Neural crest cell (in vitro differentiated cells): Measurements from ENCODE around the gene RSPRY1. TPM values are rescaled to one million over a fixed set of nuclear protein-coding genes. Genes with fewer than 3 reads are reported as not detected.

ENCODE experiments used
- DNase-seq: peaks from one replicate; pipeline ENCODE4 v3.0.0; 2021; ENCODE audit warnings: low read depth, mixed read lengths, low spot score
- H3K27ac Mint-ChIP-seq: one replicate; pipeline ENCODE4 v1.8.0; 2021; ENCODE audit warnings: mild to moderate bottlenecking, mixed read lengths; ENCODE audit not compliant: unreplicated experiment
- H3K27me3 Mint-ChIP-seq: 2 replicates; pipeline ENCODE4 v1.8.0; 2021; ENCODE audit warnings: low read depth, mild to moderate bottlenecking, mixed read lengths
- H3K36me3 Mint-ChIP-seq: 2 replicates; pipeline ENCODE4 v1.8.0; 2021; ENCODE audit warnings: low read depth, mild to moderate bottlenecking, mixed read lengths
- H3K4me1 Mint-ChIP-seq: 2 replicates; pipeline ENCODE4 v1.8.0; 2021; ENCODE audit warnings: mixed read lengths
- H3K4me3 Mint-ChIP-seq: one replicate; pipeline ENCODE4 v1.8.0; 2021; ENCODE audit warnings: mild to moderate bottlenecking, mixed read lengths
- H3K9me3 Mint-ChIP-seq: 2 replicates; pipeline ENCODE4 v1.8.0; 2021; ENCODE audit warnings: mixed read lengths
- total RNA-seq: library from RNA; stranded (reverse); gene quantifications from 2 replicates; pipeline ENCODE4 v1.2.1, GENCODE V29; 2021
- TF ChIP-seq, protein P1 (sequence below): fragments of 200-600 bp; sonication (generic); conservative IDR thresholded peaks from 2 replicates; pipeline ENCODE4 v1.5.0; 2021; ENCODE audit warnings: antibody characterized with exemption, mild to moderate bottlenecking

The RSPRY1 gene
- total RNA-seq, 1 donor from 2014 or later: 53.4 TPM

DNA sequence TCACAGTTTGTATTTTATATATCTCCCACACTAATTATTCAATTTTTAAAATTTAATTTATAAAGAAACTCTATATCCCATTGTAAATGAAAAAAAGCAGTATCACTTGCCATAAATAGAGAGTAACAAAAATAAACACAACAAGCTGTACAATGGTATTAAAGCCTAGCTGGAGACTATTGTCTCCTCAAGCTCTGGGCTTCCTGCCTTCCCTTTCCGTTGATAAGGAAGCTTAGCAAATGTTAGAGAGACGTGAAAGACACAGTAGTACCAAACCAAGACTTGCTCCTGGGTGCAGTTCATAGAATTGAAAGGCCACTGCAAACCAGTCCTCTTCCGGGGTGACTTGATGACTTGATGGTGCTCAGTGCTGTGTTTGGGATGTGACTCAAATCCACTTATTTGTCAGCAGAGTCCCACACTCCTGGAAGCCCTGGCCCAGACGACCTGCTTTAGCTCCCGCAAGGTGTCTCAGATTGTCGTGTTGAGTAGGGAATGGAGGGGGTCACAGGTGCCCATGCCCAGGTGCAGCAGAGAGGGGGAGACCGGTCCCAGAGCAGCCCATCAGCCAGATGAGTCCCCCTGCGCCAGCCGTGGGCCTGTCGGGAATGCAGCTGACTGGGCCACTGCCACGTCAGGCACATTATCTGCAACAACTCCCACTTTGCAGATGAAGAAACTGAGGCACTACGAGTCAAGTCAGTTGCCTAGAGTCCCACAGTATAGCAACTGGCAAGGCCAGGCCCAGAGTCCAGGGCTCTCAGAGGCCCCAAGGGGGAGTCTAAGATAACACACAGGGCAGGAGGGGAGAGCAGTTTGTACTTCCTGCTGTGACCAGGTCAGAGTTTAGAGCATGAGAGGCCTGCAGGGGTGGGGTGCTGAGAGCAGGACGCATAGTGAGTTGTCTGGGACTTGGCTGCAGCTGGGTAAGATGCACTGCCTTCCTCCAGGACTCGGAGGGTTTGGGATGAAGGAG lies 40.8 kb upstream of the RSPRY1 start:
- H3K27ac Mint-ChIP-seq: peak overlapping the region; percentile 20
- H3K27me3 Mint-ChIP-seq: peaks cover 4% of the 10 kb centered on the region
- no peaks in the 10 kb centered on the region for H3K36me3 Mint-ChIP-seq
- no peaks in the 10 kb centered on the region for H3K9me3 Mint-ChIP-seq
- TF ChIP-seq, protein P1, sequence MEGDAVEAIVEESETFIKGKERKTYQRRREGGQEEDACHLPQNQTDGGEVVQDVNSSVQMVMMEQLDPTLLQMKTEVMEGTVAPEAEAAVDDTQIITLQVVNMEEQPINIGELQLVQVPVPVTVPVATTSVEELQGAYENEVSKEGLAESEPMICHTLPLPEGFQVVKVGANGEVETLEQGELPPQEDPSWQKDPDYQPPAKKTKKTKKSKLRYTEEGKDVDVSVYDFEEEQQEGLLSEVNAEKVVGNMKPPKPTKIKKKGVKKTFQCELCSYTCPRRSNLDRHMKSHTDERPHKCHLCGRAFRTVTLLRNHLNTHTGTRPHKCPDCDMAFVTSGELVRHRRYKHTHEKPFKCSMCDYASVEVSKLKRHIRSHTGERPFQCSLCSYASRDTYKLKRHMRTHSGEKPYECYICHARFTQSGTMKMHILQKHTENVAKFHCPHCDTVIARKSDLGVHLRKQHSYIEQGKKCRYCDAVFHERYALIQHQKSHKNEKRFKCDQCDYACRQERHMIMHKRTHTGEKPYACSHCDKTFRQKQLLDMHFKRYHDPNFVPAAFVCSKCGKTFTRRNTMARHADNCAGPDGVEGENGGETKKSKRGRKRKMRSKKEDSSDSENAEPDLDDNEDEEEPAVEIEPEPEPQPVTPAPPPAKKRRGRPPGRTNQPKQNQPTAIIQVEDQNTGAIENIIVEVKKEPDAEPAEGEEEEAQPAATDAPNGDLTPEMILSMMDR: no peak
- no peak for DNase-seq
- H3K4me1 Mint-ChIP-seq: peaks cover 69% of the 10 kb centered on the region
- H3K4me3 Mint-ChIP-seq: peak overlapping the region; percentile 47

DNA sequence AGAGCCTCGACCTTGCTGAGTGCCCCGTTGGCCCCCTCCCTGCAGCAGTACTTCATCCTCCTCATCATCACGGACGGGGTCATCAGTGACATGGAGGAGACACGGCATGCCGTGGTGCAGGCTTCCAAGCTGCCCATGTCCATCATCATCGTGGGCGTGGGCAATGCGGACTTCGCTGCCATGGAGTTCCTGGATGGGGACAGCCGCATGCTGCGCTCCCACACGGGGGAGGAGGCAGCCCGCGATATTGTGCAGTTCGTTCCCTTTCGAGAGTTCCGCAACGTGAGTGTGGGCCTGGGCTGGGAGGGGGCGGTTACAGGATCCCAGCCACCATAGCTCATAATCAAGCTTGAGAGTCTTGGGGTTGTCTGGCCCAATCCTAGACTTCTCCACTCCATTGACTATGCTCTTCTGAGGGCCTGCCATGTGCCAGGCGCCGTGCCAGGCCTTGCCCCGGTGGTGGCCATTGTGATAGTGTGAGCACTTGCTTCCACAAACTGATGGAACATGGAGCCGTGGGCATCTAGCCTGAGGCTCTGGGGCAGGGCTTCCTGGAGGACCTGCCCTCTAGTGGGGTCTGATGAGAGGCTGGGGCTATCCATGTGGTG lies 40.0 kb upstream of the RSPRY1 start:
- Mint-ChIP-seq H3K27ac (no peak overlapping the region), H3K36me3 (no peaks in the 10 kb centered on the region), H3K9me3 (no peaks in the 10 kb centered on the region), H3K27me3 (peaks cover 4% of the 10 kb centered on the region), H3K4me3 (peak overlapping the region; percentile 47), H3K4me1 (peaks cover 69% of the 10 kb centered on the region)
- TF ChIP-seq, protein P1: no peak
- no peak for DNase-seq

DNA sequence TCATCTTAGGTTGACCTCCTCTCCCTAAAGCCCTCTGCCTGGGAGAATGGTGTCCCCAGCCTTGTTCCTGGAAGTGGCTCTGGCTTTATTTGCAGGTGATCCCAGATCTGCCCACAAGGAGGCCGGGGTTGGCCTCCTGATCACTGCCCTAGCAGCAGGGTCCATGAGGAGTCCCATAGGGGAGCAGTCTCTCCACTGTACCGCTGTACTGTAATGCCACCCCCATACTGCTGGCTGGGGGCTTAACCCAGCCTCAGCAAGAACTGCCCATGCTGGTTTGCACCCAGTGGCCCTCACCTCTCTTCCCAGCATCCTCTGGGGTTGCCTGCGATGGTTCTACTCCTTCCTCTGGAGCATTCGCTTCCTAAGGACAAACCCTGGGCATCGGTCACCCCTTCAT lies 39.4 kb upstream of the RSPRY1 start:
- no peaks in the 10 kb centered on the region for H3K9me3 Mint-ChIP-seq
- peak overlapping the region; percentile 35 for H3K27ac Mint-ChIP-seq
- H3K4me1 Mint-ChIP-seq: peaks cover 67% of the 10 kb centered on the region
- no peak for DNase-seq
- peaks cover 4% of the 10 kb centered on the region for H3K27me3 Mint-ChIP-seq
- H3K36me3 Mint-ChIP-seq: no peaks in the 10 kb centered on the region
- TF ChIP-seq, protein P1: peak; percentile 44
- peak overlapping the region; percentile 7 for H3K4me3 Mint-ChIP-seq

DNA sequence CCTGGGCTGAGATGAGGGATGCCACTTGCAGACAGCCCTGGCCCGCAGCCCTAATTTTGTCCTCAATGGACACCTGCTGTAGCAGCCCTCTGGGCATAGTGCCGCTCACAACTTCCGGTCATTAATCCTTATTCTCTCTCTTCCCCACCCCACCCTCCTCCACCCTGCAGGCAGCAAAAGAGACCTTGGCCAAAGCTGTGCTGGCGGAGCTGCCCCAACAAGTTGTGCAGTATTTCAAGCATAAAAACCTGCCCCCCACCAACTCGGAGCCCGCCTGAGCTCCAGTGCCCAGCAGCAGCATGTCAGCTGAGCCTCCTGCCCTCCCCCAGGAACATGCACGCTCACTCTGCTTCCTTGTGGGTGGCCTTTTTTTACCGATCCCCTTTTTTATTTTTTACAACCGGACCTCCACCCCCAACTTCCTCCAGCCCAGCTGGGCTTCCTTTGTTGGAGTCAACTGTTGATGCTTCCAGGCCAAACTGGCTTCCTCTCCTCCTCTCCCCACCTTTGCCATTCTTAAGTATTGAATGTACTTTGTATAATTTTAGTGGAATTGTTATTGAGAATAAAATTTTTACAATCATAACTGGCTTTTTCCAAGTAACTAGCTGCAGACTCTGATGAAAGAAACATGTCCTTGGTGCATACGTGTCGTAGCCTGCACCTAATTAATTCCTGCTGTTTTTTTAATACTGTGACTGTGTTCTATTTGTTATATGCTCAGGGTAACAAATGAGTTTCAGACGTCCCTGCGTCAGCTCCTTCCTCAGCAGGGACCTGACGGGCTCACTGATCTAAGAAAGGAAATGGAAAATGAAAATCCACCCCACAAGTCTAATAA lies 38.5 kb upstream of the RSPRY1 start:
- H3K27ac Mint-ChIP-seq: peak overlapping the region; percentile 86
- peaks cover 59% of the 10 kb centered on the region for H3K4me1 Mint-ChIP-seq
- H3K4me3 Mint-ChIP-seq: peak overlapping the region; percentile 7
- TF ChIP-seq, protein P1: no peak
- H3K9me3 Mint-ChIP-seq: no peaks in the 10 kb centered on the region
- no peaks in the 10 kb centered on the region for H3K36me3 Mint-ChIP-seq
- H3K27me3 Mint-ChIP-seq: peaks cover 4% of the 10 kb centered on the region
- DNase-seq: no peak

DNA sequence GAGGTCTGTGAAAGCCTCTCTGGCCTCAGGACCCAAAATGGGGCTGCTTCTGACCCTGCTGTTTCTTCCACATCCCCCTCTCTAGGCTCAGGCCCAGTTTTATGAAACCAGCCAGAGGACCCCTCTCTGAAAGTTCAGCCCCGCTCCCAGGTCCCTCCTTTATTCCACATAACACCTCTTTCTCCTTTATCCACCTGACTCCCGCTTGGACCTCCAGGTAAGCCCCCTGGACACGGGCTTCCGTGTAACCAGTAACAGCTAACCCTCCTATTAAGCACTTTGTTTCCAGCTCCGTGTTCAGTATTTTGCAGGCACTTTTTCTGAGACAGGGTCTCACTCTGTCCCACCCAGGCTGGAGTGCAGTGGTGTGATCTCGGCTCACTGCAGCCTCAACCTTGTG lies 37.6 kb upstream of the RSPRY1 start:
- Mint-ChIP-seq H3K4me3 (peak overlapping the region; percentile 2), H3K4me1 (peaks cover 52% of the 10 kb centered on the region), H3K27ac (peak overlapping the region; percentile 55)

More for the DNA sequence above, 37.6 kb upstream of the RSPRY1 start:
- TF ChIP-seq, protein P1: no peak
- no peaks in the 10 kb centered on the region for H3K36me3 Mint-ChIP-seq
- DNase-seq: no peak
- peaks cover 4% of the 10 kb centered on the region for H3K27me3 Mint-ChIP-seq
- H3K9me3 Mint-ChIP-seq: no peaks in the 10 kb centered on the region
